Activated CD4-positive, alpha-beta T cell treated with anti-CD3 and anti-CD28 coated beads for 36 hours (primary cell): ENCODE measurements around the gene ATF7IP2. TPM values are rescaled to one million over a fixed set of nuclear protein-coding genes. Genes with fewer than 3 reads are reported as not detected.

ENCODE experiments used
- ATAC-seq: fragments of 200-7000 bp; cut with Tn5 transposase; one replicate; pipeline ENCODE4 v1.10.0; 2021; ENCODE audit warnings: mild to moderate bottlenecking, moderate library complexity
- CTCF ChIA-PET: fragments of 350-600 bp; sonication (Branson Sonifier 250); formaldehyde crosslinking; loops from one replicate; lab custom pipeline; 2021; ENCODE audit warnings: antibody characterized with exemption; lab: Charles Lee
- POLR2A ChIA-PET: fragments of 350-600 bp; sonication (Branson Sonifier 250); formaldehyde crosslinking; loops from one replicate; lab custom pipeline; 2021; ENCODE audit warnings: antibody characterized with exemption, inconsistent platforms; lab: Charles Lee
- DNase-seq: peaks from one replicate; pipeline ENCODE4 v3.0.0-alpha.2; 2020
- H3K27ac Mint-ChIP-seq: one replicate; pipeline ENCODE4 v1.8.0; 2021; ENCODE audit warnings: mixed read lengths
- H3K27me3 Mint-ChIP-seq: one replicate; pipeline ENCODE4 v1.8.0; 2021; ENCODE audit warnings: mixed read lengths
- H3K36me3 Mint-ChIP-seq: one replicate; pipeline ENCODE4 v1.8.0; 2021; ENCODE audit warnings: low read depth, mixed read lengths
- H3K4me1 Mint-ChIP-seq: one replicate; pipeline ENCODE4 v1.8.0; 2021; ENCODE audit warnings: mixed read lengths
- H3K4me3 Mint-ChIP-seq: one replicate; pipeline ENCODE4 v1.8.0; 2021; ENCODE audit warnings: mild to moderate bottlenecking, moderate library complexity, mixed read lengths
- H3K9me3 Mint-ChIP-seq: one replicate; pipeline ENCODE4 v1.8.0; 2021; ENCODE audit warnings: low read depth, mixed read lengths
- intact Hi-C, 2 experiments: fragments of 100-400 bp; cut with DNase I in 1 of 2; cut with micrococcal nuclease in 1 of 2; formaldehyde crosslinking; loops; one replicate each; pipeline versions ENCODE4 v1.14.2 to v1.15.1; 2022 to 2024; cut with DNase I, micrococcal nuclease
- total RNA-seq, 2 experiments: library from RNA; stranded (reverse); gene quantifications; one replicate each; pipeline ENCODE4 v1.2.3, GENCODE V29; 2021

Gene ATF7IP2
- total RNA-seq, 2 experiments from 2014 or later, result 20.0 to 21.9 TPM

- no peaks in the 10 kb centered on the region for H3K27me3 Mint-ChIP-seq
- no peaks in the 10 kb centered on the region for H3K4me1 Mint-ChIP-seq
- CTCF ChIA-PET, result interaction anchor here (0.5 to 2.2 kb wide), 3 partner anchors 9 to 211 kb away, joined by 3 to 7 read pairs (median 3); no protein-coding TSS in a partner anchor
- H3K36me3 Mint-ChIP-seq, result no peaks in the 10 kb centered on the region
- DNase-seq, result no peak
- H3K27ac Mint-ChIP-seq, result no peak overlapping the region
- no peak for ATAC-seq
- intact Hi-C loops, result no loop called here
- no peak overlapping the region for H3K4me3 Mint-ChIP-seq
- no peaks in the 10 kb centered on the region for H3K9me3 Mint-ChIP-seq
- POLR2A ChIA-PET, result interaction anchor here (0.6 kb wide), 1 partner anchor 46 kb away, joined by 3 read pairs; no protein-coding TSS in a partner anchor
These were observed 144.8 kb downstream of the ATF7IP2 start for GRCh38 chr16:10530685-10531084.

- ChIA-PET POLR2A (no interaction called here), CTCF (interaction anchor here (2.2 kb wide), 1 partner anchor 17 kb away, joined by 7 read pairs; no protein-coding TSS in a partner anchor)
- no peaks in the 10 kb centered on the region for H3K36me3 Mint-ChIP-seq
- H3K9me3 Mint-ChIP-seq, result no peaks in the 10 kb centered on the region
- no peak overlapping the region for H3K27ac Mint-ChIP-seq
- H3K4me3 Mint-ChIP-seq, result no peak overlapping the region
- no peaks in the 10 kb centered on the region for H3K4me1 Mint-ChIP-seq
- DNase-seq, result no peak
- no peak for ATAC-seq
- no peaks in the 10 kb centered on the region for H3K27me3 Mint-ChIP-seq
- intact Hi-C loops, result no loop called here
These were observed 145.7 kb downstream of the ATF7IP2 start for GRCh38 chr16:10531582-10531981.

Other genes with a start within 250 kb of the ATF7IP2 start
- not detected for gene GRIN2A, start 203.6 kb upstream of the ATF7IP2 start, total RNA-seq
- gene EMP2, start 194.5 kb downstream of the ATF7IP2 start, total RNA-seq, result not detected